Osteocyte (in vitro differentiated cells): ENCODE results near the gene FRMPD1. TPM values are rescaled to one million over a fixed set of nuclear protein-coding genes. Genes with fewer than 3 reads are reported as not detected.

Experiments
- DNase-seq: peaks from one replicate; pipeline ENCODE4 v3.0.0; 2021; ENCODE audit warnings: mixed read lengths; ENCODE audit not compliant: unreplicated experiment; ENCODE audit errors: extremely low spot score
- H3K27ac Mint-ChIP-seq: one replicate; pipeline ENCODE4 v1.8.0; 2021; ENCODE audit warnings: mild to moderate bottlenecking, mixed read lengths; ENCODE audit not compliant: unreplicated experiment
- H3K27me3 Mint-ChIP-seq: one replicate; pipeline ENCODE4 v1.8.0; 2021; ENCODE audit warnings: mixed read lengths; ENCODE audit not compliant: unreplicated experiment
- H3K36me3 Mint-ChIP-seq: one replicate; pipeline ENCODE4 v1.8.0; 2021; ENCODE audit warnings: mixed read lengths; ENCODE audit not compliant: unreplicated experiment
- H3K4me1 Mint-ChIP-seq: one replicate; pipeline ENCODE4 v1.8.0; 2021; ENCODE audit warnings: mixed read lengths; ENCODE audit not compliant: unreplicated experiment
- H3K4me3 Mint-ChIP-seq: one replicate; pipeline ENCODE4 v1.8.0; 2021; ENCODE audit warnings: mild to moderate bottlenecking, moderate library complexity, mixed read lengths; ENCODE audit not compliant: unreplicated experiment
- H3K9me3 Mint-ChIP-seq: one replicate; pipeline ENCODE4 v1.8.0; 2021; ENCODE audit warnings: mixed read lengths; ENCODE audit not compliant: unreplicated experiment
- total RNA-seq: library from RNA; stranded (reverse); gene quantifications from 2 replicates; pipeline ENCODE4 v1.2.1, GENCODE V29; 2021
- TF ChIP-seq, protein P1 (sequence below): fragments of 200-600 bp; sonication (generic); IDR thresholded peaks from 2 replicates; pipeline ENCODE4 v1.5.0; 2021; ENCODE audit warnings: antibody characterized with exemption, mild to moderate bottlenecking, moderate library complexity

The FRMPD1 gene
- total RNA-seq, 1 donor from 2014 or later = not detected

DNA sequence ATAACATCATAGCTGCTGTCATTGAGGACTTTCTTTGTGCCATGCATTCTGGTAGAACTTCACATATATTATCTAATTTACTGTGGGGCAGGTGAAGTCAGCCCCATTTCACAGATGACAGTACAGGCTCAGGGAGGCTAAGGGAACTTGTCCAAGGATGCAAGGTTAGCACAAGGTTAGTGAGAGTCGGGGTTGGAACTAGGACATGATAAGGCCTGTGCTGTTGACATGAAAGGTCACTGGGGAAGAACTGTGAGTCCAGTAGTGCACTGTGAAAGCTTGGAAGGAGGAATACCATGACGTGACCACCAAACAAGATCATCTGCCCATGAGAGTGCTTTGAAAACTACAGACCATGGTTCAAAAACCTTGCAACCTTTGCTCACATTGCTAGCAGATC, 26.7 kb downstream of the FRMPD1 start:
- Mint-ChIP-seq H3K4me1 (no peaks in the 10 kb centered on the region), H3K36me3 (no peaks in the 10 kb centered on the region), H3K27ac (no peak overlapping the region), H3K9me3 (no peaks in the 10 kb centered on the region), H3K4me3 (no peak overlapping the region), H3K27me3 (peaks cover 78% of the 10 kb centered on the region)
- TF ChIP-seq, protein P1, sequence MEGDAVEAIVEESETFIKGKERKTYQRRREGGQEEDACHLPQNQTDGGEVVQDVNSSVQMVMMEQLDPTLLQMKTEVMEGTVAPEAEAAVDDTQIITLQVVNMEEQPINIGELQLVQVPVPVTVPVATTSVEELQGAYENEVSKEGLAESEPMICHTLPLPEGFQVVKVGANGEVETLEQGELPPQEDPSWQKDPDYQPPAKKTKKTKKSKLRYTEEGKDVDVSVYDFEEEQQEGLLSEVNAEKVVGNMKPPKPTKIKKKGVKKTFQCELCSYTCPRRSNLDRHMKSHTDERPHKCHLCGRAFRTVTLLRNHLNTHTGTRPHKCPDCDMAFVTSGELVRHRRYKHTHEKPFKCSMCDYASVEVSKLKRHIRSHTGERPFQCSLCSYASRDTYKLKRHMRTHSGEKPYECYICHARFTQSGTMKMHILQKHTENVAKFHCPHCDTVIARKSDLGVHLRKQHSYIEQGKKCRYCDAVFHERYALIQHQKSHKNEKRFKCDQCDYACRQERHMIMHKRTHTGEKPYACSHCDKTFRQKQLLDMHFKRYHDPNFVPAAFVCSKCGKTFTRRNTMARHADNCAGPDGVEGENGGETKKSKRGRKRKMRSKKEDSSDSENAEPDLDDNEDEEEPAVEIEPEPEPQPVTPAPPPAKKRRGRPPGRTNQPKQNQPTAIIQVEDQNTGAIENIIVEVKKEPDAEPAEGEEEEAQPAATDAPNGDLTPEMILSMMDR = no peak
- no peak for DNase-seq

DNA sequence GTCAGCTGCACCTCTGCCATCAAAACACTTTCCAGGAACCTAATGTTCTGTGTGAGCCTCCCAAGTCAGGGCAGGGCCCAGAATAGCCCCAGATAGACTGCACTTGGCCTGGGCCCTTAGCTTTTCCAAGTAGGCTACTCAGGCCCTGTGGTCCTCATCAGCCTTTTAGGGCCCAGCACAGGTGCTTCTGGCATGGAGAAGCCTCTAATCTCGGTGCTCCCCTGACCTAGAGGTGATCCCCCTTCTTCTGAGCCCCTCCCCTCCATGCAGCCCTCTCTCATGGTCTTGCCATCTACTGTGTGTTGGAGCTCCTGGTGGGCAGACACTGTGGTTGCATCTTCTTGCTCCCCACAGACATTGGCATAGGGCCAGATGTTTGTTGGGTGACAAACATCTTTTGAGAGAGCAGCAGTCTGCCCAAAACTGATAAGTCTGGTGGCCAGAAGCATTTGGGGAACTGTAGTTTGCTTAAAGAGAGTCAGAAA, 28.1 kb downstream of the FRMPD1 start:
- H3K36me3 Mint-ChIP-seq = no peaks in the 10 kb centered on the region
- no peaks in the 10 kb centered on the region for H3K9me3 Mint-ChIP-seq
- no peak overlapping the region for H3K4me3 Mint-ChIP-seq
- DNase-seq = no peak
- H3K27me3 Mint-ChIP-seq = peaks cover 82% of the 10 kb centered on the region
- TF ChIP-seq, protein P1 = no peak
- no peak overlapping the region for H3K27ac Mint-ChIP-seq
- H3K4me1 Mint-ChIP-seq = no peaks in the 10 kb centered on the region

DNA sequence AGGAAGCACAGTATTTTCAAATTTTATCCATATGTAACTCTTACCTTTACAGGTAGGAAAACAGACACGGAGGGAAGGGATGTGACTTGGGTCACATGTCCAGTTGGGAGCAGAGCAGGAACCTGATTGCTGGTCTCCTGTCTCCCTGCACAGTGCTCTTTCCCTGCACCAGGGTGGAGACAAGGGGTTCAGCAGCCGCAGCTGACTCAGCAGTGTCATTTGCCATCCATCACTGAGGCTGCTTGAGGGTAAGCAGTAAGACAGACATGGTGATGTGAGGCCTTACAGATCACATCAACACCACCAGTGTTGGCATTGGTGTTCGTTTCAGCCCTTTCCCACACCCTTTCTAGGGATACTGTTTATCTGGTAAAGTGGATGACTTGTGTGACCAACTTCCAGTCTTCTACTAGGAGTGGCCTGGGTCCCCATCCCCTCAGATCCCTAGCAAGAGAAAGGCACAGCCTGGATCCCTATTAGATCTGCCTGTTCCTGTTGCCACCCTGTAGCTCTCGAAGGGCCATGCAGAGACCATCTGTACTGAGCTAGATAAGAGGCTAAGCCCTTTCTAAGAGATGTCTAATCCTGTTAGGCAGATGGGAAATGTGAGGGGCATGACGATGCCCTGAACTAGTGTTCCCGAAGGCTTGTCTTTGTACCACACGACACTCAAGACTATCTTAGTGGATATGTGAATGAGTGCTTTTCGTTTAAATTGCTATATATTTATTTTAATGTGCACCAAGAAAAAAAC, 29.1 kb downstream of the FRMPD1 start:
- Mint-ChIP-seq H3K27ac (no peak overlapping the region), H3K4me1 (no peaks in the 10 kb centered on the region), H3K9me3 (no peaks in the 10 kb centered on the region), H3K27me3 (peaks cover 80% of the 10 kb centered on the region), H3K36me3 (no peaks in the 10 kb centered on the region), H3K4me3 (no peak overlapping the region)
- TF ChIP-seq, protein P1 = no peak
- DNase-seq = no peak

DNA sequence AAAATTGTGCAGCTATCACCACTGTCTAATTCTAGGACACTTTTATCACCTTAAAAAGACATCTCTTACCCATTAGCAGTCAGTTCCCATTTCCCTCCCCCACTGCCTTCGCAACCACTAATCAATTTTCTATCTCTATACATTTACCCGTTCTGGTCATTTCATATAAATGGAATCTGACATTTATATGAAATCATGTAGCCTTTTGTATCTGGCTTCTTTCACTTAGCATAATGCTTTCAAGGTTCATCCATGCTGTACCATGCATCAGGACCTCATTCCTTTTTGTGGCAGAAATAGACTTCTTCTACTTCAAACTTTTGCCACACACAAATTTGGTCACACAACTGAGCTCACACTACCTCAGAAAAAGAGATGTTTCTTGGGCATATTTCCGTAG, 32.2 kb downstream of the FRMPD1 start:
- H3K36me3 Mint-ChIP-seq = no peaks in the 10 kb centered on the region
- H3K27me3 Mint-ChIP-seq = peaks cover 73% of the 10 kb centered on the region
- no peaks in the 10 kb centered on the region for H3K4me1 Mint-ChIP-seq
- no peak for DNase-seq
- H3K9me3 Mint-ChIP-seq = no peaks in the 10 kb centered on the region
- no peak overlapping the region for H3K4me3 Mint-ChIP-seq
- H3K27ac Mint-ChIP-seq = no peak overlapping the region
- TF ChIP-seq, protein P1 = no peak

DNA sequence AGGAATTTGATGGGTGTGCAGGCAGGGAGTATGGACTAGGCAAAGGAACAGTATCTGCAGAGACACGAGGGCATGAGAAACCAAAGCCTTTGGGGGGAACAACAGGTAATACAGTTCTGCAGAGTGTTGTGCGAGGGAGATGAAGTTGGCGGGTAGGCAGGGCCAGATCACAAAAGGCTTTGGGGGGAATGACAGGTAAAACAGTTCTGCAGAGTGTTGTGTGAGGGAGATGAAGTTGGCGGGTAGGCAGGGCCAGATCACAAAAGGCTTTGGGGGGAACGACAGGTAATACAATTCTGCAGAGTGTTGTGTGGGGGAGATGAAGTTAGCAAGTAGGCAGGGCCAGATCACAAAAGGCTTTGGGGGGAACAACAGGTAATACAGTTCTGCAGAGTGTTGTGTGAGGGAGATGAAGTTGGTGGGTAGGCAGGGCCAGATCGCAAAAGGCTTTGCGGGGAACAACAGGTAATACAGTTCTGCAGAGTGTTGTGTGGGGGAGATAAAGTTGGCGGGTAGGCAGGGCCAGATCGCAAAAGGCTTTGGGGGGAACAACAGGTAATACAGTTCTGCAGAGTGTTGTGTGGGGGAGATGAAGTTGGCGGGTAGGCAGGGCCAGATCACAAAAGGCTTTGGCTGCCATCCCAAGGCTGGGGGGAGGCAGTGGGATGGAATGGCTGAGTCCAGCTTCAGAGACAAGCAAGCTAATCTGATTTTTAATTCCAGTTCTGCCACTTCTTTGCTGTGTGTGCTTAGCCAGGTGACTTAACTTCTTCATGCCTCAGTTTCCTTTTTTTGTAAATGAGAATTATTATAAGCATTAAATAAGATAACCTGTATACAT, 33.0 kb downstream of the FRMPD1 start:
- TF ChIP-seq, protein P1 = no peak
- no peak overlapping the region for H3K4me3 Mint-ChIP-seq
- DNase-seq = no peak
- peaks cover 73% of the 10 kb centered on the region for H3K27me3 Mint-ChIP-seq
- no peaks in the 10 kb centered on the region for H3K36me3 Mint-ChIP-seq
- no peaks in the 10 kb centered on the region for H3K4me1 Mint-ChIP-seq
- H3K27ac Mint-ChIP-seq = no peak overlapping the region
- no peaks in the 10 kb centered on the region for H3K9me3 Mint-ChIP-seq
